GM12878 (cell line): ENCODE results near the gene IL16. TPM values are rescaled to one million over a fixed set of nuclear protein-coding genes. Genes with fewer than 3 reads are reported as not detected.

ENCODE experiments used
- ATAC-seq: fragments of 200-7000 bp; cut with Tn5 transposase; 3 replicates; pipeline ENCODE4 v1.9.1; 2020; ENCODE audit warnings: mild to moderate bottlenecking, moderate library complexity
- BruUV-seq: library from RNA; stranded (reverse); fragments of 400-500 nt; replicated peaks from 2 replicates; lab custom pipeline; 2021; lab: Mats Ljungman, UMichigan
- CTCF ChIA-PET: fragments of 300-600 bp; sonication (Branson Sonifier 250); formaldehyde crosslinking; extraction: SDS; loops from one replicate; lab custom pipeline; 2021; ENCODE audit warnings: inconsistent platforms; lab: Yijun Ruan, JAX
- POLR2A ChIA-PET: fragments of 350-600 bp; formaldehyde crosslinking; extraction: SDS; loops from one replicate; lab custom pipeline; 2021; ENCODE audit warnings: inconsistent platforms; lab: Charles Lee
- RAD21 ChIA-PET: fragments of 300-600 bp; sonication (Branson Sonifier 250); formaldehyde crosslinking; loops from one replicate; lab custom pipeline; 2023; ENCODE audit warnings: antibody characterized with exemption; ENCODE audit not compliant: unreplicated experiment; lab: Charles Lee
- SMC1A ChIA-PET: fragments of 300-600 bp; sonication (Branson Sonifier 250); formaldehyde crosslinking; loops from one replicate; lab custom pipeline; 2023; ENCODE audit not compliant: unreplicated experiment, uncharacterized antibody; lab: Charles Lee
- DNase-seq: peaks from one replicate; pipeline ENCODE4 v3.0.0-alpha.2; 2011; ENCODE audit warnings: low read depth, low spot score
- FAIRE-seq: peaks from 3 replicates; lab custom pipeline; 2011; peaks lifted over from hg19 to GRCh38; lab: Jason Lieb, UNC
- H2AFZ ChIP-seq: 2 replicates; pipeline ENCODE4 v1.6.0; 2011; ENCODE audit warnings: low read depth, low read length, control low read depth; ENCODE audit not compliant: control insufficient read depth
- H3K27ac ChIP-seq: 2 replicates; pipeline ENCODE4 v1.5.1; 2011; ENCODE audit warnings: control low read depth; ENCODE audit not compliant: control insufficient read depth, insufficient read depth
- H3K27me3 ChIP-seq, 2 experiments: replicated peaks in 1 of 2; 2 replicates each; pipeline versions ENCODE4 v1.6.0 to v1.6.1; 2011; ENCODE audit warnings: low read length in 1 of 2; ENCODE audit not compliant: control insufficient read depth in 2 of 2, insufficient read depth in 2 of 2
- H3K36me3 ChIP-seq, 2 experiments: 2 replicates each; pipeline ENCODE4 v1.5.1; 2011; ENCODE audit warnings: low read length in 1 of 2; ENCODE audit not compliant: control insufficient read depth in 2 of 2, insufficient read depth in 2 of 2
- H3K4me1 ChIP-seq: 2 replicates; pipeline ENCODE4 v1.6.1; 2011; ENCODE audit warnings: mild to moderate bottlenecking, low read length, moderate library complexity, mixed read lengths; ENCODE audit not compliant: control insufficient read depth, insufficient read depth
- H3K4me2 ChIP-seq: 2 replicates; pipeline ENCODE4 v1.6.0; 2011; ENCODE audit warnings: control low read depth; ENCODE audit not compliant: control insufficient read depth, insufficient read depth
- H3K4me3 ChIP-seq: fragments of 200-600 bp; sonication (generic); 2 replicates; pipeline ENCODE4 v1.5.1; 2016
- H3K79me2 ChIP-seq: 2 replicates; pipeline ENCODE4 v1.6.0; 2011; ENCODE audit warnings: low read length; ENCODE audit not compliant: control insufficient read depth, insufficient read depth
- H3K9ac ChIP-seq: 2 replicates; pipeline ENCODE4 v1.8.0; 2011; ENCODE audit warnings: low read length, control low read depth, mixed read lengths; ENCODE audit not compliant: control insufficient read depth, insufficient read depth
- H3K9me3 ChIP-seq: replicated peaks from 3 replicates; pipeline ENCODE4 v1.5.1; 2011; ENCODE audit warnings: mild to moderate bottlenecking, low read length; ENCODE audit not compliant: control insufficient read depth, insufficient read depth
- H4K20me1 ChIP-seq: 2 replicates; pipeline ENCODE4 v1.6.0; 2011; ENCODE audit not compliant: control insufficient read depth, insufficient read depth
- CBX3 ChIP-seq: fragments of 200-600 bp; sonication (generic); IDR thresholded peaks from 2 replicates; pipeline ENCODE4 v1.6.1; 2016; ENCODE audit warnings: low read depth, borderline replicate concordance
- NFIC ChIP-seq: IDR thresholded peaks from 2 replicates; pipeline ENCODE4 v1.6.1; 2012; ENCODE audit warnings: low read depth, mild to moderate bottlenecking, inconsistent platforms, low read length, moderate library complexity
- POU2F2 ChIP-seq: IDR thresholded peaks from 3 replicates; pipeline ENCODE4 v1.6.1; 2011; ENCODE audit warnings: low read depth, mild to moderate bottlenecking, low read length, borderline replicate concordance
- SUPT20H ChIP-seq: IDR thresholded peaks from 2 replicates; pipeline ENCODE4 v1.6.1; 2011; ENCODE audit warnings: low read depth, mild to moderate bottlenecking, low read length, moderate library complexity, borderline replicate concordance; ENCODE audit not compliant: control insufficient read depth
- ZBED1 ChIP-seq: IDR thresholded peaks from 2 replicates; pipeline ENCODE4 v1.6.1; 2016; ENCODE audit warnings: borderline replicate concordance
- ZBTB40 ChIP-seq: fragments of 450-650 bp; IDR thresholded peaks from 2 replicates; pipeline ENCODE4 v1.6.1; 2016; ENCODE audit warnings: mild to moderate bottlenecking, moderate library complexity, borderline replicate concordance
- ZNF592 ChIP-seq: fragments of 450-650 bp; IDR thresholded peaks from 2 replicates; pipeline ENCODE4 v1.6.1; 2017; ENCODE audit warnings: mild to moderate bottlenecking, moderate library complexity
- WGBS: methylation state at CpG from one replicate; pipeline ENCODE4 v1.1.6; 2016; ENCODE audit warnings: low lambda C conversion rate; ENCODE audit not compliant: insufficient replicate concordance, insufficient coverage; ENCODE audit errors: missing lambda C conversion rate; 5-methylcytosine and 5-hydroxymethylcytosine counted together
- in situ Hi-C: fragments of 300-500 bp; cut with MboI; formaldehyde crosslinking; loops from 9 replicates; pipeline ENCODE4 v1.14.3; 2018; ENCODE audit warnings: mixed read lengths
- intact Hi-C: fragments of 100-400 bp; cut with micrococcal nuclease; formaldehyde crosslinking; loops from one replicate; pipeline ENCODE4 v1.14.2; 2022; ENCODE audit not compliant: unreplicated experiment
- polyA plus RNA-seq, 11 experiments: library from polyadenylated mRNA; depleted of rRNA in 4 of 11; unstranded in 6 of 11; stranded (reverse) in 5 of 11; fragments of >200 nt; fragmentation: Nextera tagmentation in 4 of 11; fragmentation: Illumina TruSeq in 1 of 11; extraction: Ambion mirVana in 4 of 11; extraction: Trizol in 1 of 11; gene quantifications; 1 replicate in 1 of 11; 2 replicates in 10 of 11; pipeline versions ENCODE4 v1.2.1 to v1.2.3, GENCODE V29; 2011 to 2016; ENCODE audit warnings: inconsistent platforms in 2 of 11, missing spikeins in 2 of 11, low read depth in 1 of 11
- total RNA-seq, 4 experiments: library from RNA; depleted of rRNA in 3 of 4; stranded (reverse); fragments of >200 nt in 3 of 4; fragmentation: Illumina TruSeq in 1 of 4; extraction: Trizol in 1 of 4; gene quantifications; 2 replicates each; pipeline versions ENCODE4 v1.2.1 to v1.2.3, GENCODE V29; 2013 to 2021

IL16 gene
- total and polyA plus RNA-seq, 10 of the 15 experiments (the other 5 are each of a cell fraction or from before 2014, with no cell fraction given): 21.7 to 206 (median 44.5) TPM

GRCh38 chr15:81327516-81327915, 130.8 kb downstream of the IL16 start:
- Histone ChIP-seq H3K4me3 (no peak overlapping the region), H2AFZ (no peak overlapping the region; the same call in 1 of the 2 replicates), H3K27ac (no peak overlapping the region), H3K4me1 (peaks cover 5% of the 10 kb centered on the region; the same call in 1 of the 2 replicates), H3K36me3 (no peaks in the 10 kb centered on the region), H3K27me3 (no peaks in the 10 kb centered on the region), H3K79me2 (peaks cover 3% of the 10 kb centered on the region), H4K20me1 (no peaks in the 10 kb centered on the region), H3K4me2 (no peak overlapping the region), H3K9me3 (no peaks in the 10 kb centered on the region), H3K9ac (no peak overlapping the region)
- WGBS: 25% methylated on average over 3 of the region's 3 CpGs
- no peak for TF ChIP-seq NFIC
- TF ChIP-seq POU2F2: 0 out of 3 replicates have a peak, but pooled peaks have one; percentile 25
- ChIA-PET CTCF (interaction anchor here (0.8 to 6.5 kb wide), 7 partner anchors 8 to 212 kb away, joined by 3 to 50 read pairs (median 5); no protein-coding TSS in a partner anchor), SMC1A (interaction anchor here (0.8 to 4.1 kb wide), 10 partner anchors 9 to 326 kb away, joined by 3 to 26 read pairs (median 6); partner anchors contain the start of gene TLNRD1), POLR2A (interaction anchor here (0.5 to 1.2 kb wide), 7 partner anchors 11 to 611 kb away, joined by 3 to 5 read pairs (median 4); no protein-coding TSS in a partner anchor), RAD21 (interaction anchor here (0.8 to 3.5 kb wide), 7 partner anchors 9 to 61 kb away, joined by 3 to 14 read pairs (median 5); no protein-coding TSS in a partner anchor)
- FAIRE-seq (no peak), ATAC-seq (no peak), DNase-seq (no peak)
- in situ Hi-C loops: no loop called here
- intact Hi-C loops: no loop called here
- no TSS peak for BruUV-seq

GRCh38 chr15:81329446-81329845, 132.8 kb downstream of the IL16 start:
- ATAC-seq: no peak
- intact Hi-C loops: no loop called here
- TF ChIP-seq ZBED1: no peak
- no peak for TF ChIP-seq ZNF592
- TF ChIP-seq ZBTB40: no peak
- TF ChIP-seq SUPT20H: no peak
- TF ChIP-seq CBX3: no peak

More at GRCh38 chr15:81329446-81329845, 132.8 kb downstream of the IL16 start:
- BruUV-seq: no TSS peak
- DNase-seq (no peak), FAIRE-seq (no peak)
- ChIA-PET CTCF (interaction anchor here (0.9 kb wide), 1 partner anchor 54 kb away, joined by 5 read pairs; no protein-coding TSS in a partner anchor), RAD21 (interaction anchor here (1.1 to 3.5 kb wide), 2 partner anchors 28 to 54 kb away, joined by 3 to 14 read pairs; no protein-coding TSS in a partner anchor), SMC1A (interaction anchor here (1.0 to 1.4 kb wide), 4 partner anchors 18 to 54 kb away, joined by 3 to 5 read pairs (median 4); no protein-coding TSS in a partner anchor), POLR2A (no interaction called here)
- no peak overlapping the region for H3K27ac ChIP-seq
- H3K36me3 ChIP-seq: no peaks in the 10 kb centered on the region
- in situ Hi-C loops: no loop called here
- no peaks in the 10 kb centered on the region for H4K20me1 ChIP-seq
- no peak overlapping the region for H2AFZ ChIP-seq
- 68% methylated on average over 2 of the region's 2 CpGs for WGBS
- no peak overlapping the region for H3K9ac ChIP-seq
- no peak overlapping the region for H3K4me3 ChIP-seq
- no peak overlapping the region for H3K4me2 ChIP-seq
- H3K9me3 ChIP-seq: no peaks in the 10 kb centered on the region
- no peaks in the 10 kb centered on the region for H3K79me2 ChIP-seq
- H3K27me3 ChIP-seq: no peaks in the 10 kb centered on the region
- peaks cover 5% of the 10 kb centered on the region; the same call in 1 of the 2 replicates for H3K4me1 ChIP-seq
